Fibroblast of lung (primary cell): ENCODE results near the gene TSTD2.

Source experiments
- EZH2 ChIP-seq: IDR thresholded peaks from 2 replicates; pipeline ENCODE4 v1.5.1; 2012; ENCODE audit warnings: low read length, control low read depth, mild to moderate bottlenecking; ENCODE audit errors: missing control alignments
- TF ChIP-seq, protein P1 (sequence below), 2 donors: IDR thresholded peaks in 1 of 2; conservative IDR thresholded peaks in 1 of 2; 1 replicate in 1 of 2; 2 replicates in 1 of 2; pipeline ENCODE4 v1.5.1; 2011 to 2012; ENCODE audit warnings: low read length in 2 of 2, control low read depth in 1 of 2, inconsistent platforms in 1 of 2, low read depth in 1 of 2, mild to moderate bottlenecking in 1 of 2

DNA sequence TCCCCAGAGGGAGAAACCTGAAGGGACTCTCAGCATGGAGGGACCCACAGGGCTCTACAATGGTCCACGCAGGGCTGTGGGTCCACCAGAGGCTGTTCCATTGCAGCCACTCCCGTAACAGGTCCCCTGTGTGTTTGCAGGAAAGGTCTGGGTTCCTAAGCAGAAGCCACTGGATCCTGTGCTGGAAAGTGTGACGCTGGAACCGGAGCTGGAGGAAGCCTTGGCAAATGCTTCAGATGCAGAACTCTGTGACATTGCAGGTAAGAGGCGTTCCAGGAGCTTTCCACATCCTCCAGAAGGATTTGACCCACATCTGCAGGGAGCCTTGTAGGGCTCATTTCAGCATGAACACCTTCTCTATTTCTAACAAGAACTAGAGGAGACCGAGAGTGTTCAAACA is 80.0 kb downstream of the TSTD2 start:
- TF ChIP-seq, protein P1, sequence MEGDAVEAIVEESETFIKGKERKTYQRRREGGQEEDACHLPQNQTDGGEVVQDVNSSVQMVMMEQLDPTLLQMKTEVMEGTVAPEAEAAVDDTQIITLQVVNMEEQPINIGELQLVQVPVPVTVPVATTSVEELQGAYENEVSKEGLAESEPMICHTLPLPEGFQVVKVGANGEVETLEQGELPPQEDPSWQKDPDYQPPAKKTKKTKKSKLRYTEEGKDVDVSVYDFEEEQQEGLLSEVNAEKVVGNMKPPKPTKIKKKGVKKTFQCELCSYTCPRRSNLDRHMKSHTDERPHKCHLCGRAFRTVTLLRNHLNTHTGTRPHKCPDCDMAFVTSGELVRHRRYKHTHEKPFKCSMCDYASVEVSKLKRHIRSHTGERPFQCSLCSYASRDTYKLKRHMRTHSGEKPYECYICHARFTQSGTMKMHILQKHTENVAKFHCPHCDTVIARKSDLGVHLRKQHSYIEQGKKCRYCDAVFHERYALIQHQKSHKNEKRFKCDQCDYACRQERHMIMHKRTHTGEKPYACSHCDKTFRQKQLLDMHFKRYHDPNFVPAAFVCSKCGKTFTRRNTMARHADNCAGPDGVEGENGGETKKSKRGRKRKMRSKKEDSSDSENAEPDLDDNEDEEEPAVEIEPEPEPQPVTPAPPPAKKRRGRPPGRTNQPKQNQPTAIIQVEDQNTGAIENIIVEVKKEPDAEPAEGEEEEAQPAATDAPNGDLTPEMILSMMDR (conservative IDR thresholded peaks at IDR 0.05 in 1 of 2, IDR thresholded peaks at IDR 0.05 in 1 of 2; ENCODE audit: low read depth in 1 of 2, low read length in 2 of 2): no peak
- no peak for TF ChIP-seq EZH2
